ENCODE results near the gene TULP3.

TULP3 gene

DNA sequence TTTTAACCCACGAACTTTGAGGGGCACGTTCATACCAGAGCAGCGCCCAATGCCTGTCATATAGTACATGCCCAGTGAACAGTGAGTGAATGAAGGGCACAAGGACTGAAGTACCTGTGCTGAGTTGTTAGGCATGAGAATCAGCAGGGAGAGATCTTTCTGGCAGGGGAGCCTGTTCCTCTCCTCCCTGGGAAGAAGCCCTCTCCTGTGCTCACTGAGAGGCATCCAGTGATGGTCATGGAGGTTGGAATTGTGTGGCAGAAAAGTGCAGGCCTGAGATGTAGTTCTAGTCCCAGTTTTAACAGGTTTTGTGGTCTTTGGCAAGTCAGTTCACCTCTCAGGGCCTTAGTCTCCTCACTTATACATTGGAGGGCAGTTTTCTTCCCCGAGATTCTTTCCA lies 89.1 kb downstream of the TULP3 start:
- Histone ChIP-seq H3K27me3 (replicated peaks; ENCODE audit: control insufficient read depth, insufficient read depth, low read length, poor library complexity, severe bottlenecking) (no peaks in the 10 kb centered on the region), H3K4me1 (ENCODE audit: control insufficient read depth, insufficient read depth, low read length, poor library complexity, severe bottlenecking) (no peaks in the 10 kb centered on the region), H3K27ac (ENCODE audit: insufficient read depth, low read length, poor library complexity, severe bottlenecking) (no peak overlapping the region), H3K36me3 (ENCODE audit: control insufficient read depth, insufficient read depth, low read length) (no peaks in the 10 kb centered on the region), H3K4me3 (ENCODE audit: insufficient read depth, low read depth, low read length, poor library complexity, severe bottlenecking) (no peak overlapping the region), H3K9me3 (ENCODE audit: control insufficient read depth, low read length) (no peaks in the 10 kb centered on the region)
- DNase-seq, result no peak

DNA sequence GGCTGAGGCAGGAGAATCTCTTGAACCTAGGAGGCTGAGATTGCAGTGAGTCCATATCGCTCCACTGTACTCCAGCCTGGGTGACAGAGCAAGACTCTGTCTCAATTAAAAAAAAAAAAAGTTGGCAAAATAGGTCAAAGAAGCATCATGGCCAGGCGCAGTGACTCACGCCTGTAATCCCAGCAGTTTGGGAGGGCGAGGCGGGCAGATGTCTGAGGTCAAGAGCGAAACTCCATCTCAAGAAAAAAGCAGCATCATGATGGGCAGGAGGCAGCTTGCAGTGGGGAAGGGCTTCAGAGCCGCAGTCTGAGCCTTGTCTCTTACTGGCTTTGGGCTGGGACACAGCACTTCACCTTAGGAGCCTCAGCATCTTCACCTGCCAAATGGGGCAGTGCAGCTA lies 89.9 kb downstream of the TULP3 start:
- H3K27me3 ChIP-seq (replicated peaks; ENCODE audit: control insufficient read depth, insufficient read depth, low read length, poor library complexity, severe bottlenecking), result no peaks in the 10 kb centered on the region
- no peak overlapping the region for H3K4me3 ChIP-seq (ENCODE audit: insufficient read depth, low read depth, low read length, poor library complexity, severe bottlenecking)
- H3K9me3 ChIP-seq (ENCODE audit: control insufficient read depth, low read length), result no peaks in the 10 kb centered on the region
- no peaks in the 10 kb centered on the region for H3K36me3 ChIP-seq (ENCODE audit: control insufficient read depth, insufficient read depth, low read length)
- no peak for DNase-seq
- H3K27ac ChIP-seq (ENCODE audit: insufficient read depth, low read length, poor library complexity, severe bottlenecking), result no peak overlapping the region
- no peaks in the 10 kb centered on the region for H3K4me1 ChIP-seq (ENCODE audit: control insufficient read depth, insufficient read depth, low read length, poor library complexity, severe bottlenecking)

DNA sequence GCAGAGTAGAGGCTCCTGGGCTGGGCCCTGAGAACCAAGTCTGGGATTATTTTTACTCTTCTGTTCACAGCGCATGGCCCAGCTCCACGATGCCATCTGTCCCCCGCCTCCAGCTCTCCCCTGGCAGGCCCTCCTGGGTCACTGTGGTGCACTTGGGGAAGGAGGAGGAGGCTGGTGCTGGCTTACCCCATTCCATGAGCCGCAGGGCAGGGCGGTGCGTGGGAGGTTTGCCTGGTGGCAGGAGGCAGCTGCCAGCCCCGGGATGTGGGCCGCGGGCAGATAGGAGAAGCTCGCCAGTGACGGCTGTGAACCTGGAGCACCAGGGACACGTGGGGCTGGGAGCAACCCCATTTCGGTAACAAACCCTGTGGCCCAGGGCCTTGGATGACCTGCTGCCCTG lies 91.7 kb downstream of the TULP3 start:
- no peaks in the 10 kb centered on the region for H3K9me3 ChIP-seq (ENCODE audit: control insufficient read depth, low read length)
- H3K4me1 ChIP-seq (ENCODE audit: control insufficient read depth, insufficient read depth, low read length, poor library complexity, severe bottlenecking), result no peaks in the 10 kb centered on the region
- H3K27me3 ChIP-seq (replicated peaks; ENCODE audit: control insufficient read depth, insufficient read depth, low read length, poor library complexity, severe bottlenecking), result no peaks in the 10 kb centered on the region
- no peak for DNase-seq
- no peaks in the 10 kb centered on the region for H3K36me3 ChIP-seq (ENCODE audit: control insufficient read depth, insufficient read depth, low read length)
- no peak overlapping the region for H3K27ac ChIP-seq (ENCODE audit: insufficient read depth, low read length, poor library complexity, severe bottlenecking)
- H3K4me3 ChIP-seq (ENCODE audit: insufficient read depth, low read depth, low read length, poor library complexity, severe bottlenecking), result no peak overlapping the region

DNA sequence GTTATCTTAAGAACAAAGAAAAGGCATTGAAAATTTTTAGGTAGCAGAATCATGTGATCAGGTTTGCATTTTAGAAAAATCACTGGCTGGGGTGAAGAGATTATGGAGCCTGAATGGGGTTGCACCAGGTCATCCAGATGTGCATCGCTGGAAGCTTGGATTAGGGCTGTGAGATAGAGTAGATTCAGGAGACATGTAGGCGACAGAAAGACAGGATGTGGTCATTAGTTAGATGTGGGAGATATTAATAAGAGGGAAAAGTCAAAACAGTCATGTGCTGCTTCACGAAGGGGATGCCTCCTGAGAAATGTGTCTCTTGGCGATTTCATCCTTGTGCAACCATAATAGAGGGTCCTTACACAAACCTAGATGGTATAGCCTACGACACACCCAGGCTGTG lies 93.6 kb downstream of the TULP3 start:
- H3K4me1 ChIP-seq (ENCODE audit: control insufficient read depth, insufficient read depth, low read length, poor library complexity, severe bottlenecking), result no peaks in the 10 kb centered on the region
- DNase-seq, result no peak
- H3K4me3 ChIP-seq (ENCODE audit: insufficient read depth, low read depth, low read length, poor library complexity, severe bottlenecking), result no peak overlapping the region
- no peak overlapping the region for H3K27ac ChIP-seq (ENCODE audit: insufficient read depth, low read length, poor library complexity, severe bottlenecking)
- no peaks in the 10 kb centered on the region for H3K36me3 ChIP-seq (ENCODE audit: control insufficient read depth, insufficient read depth, low read length)
- H3K27me3 ChIP-seq (replicated peaks; ENCODE audit: control insufficient read depth, insufficient read depth, low read length, poor library complexity, severe bottlenecking), result no peaks in the 10 kb centered on the region
- H3K9me3 ChIP-seq (ENCODE audit: control insufficient read depth, low read length), result no peaks in the 10 kb centered on the region

DNA sequence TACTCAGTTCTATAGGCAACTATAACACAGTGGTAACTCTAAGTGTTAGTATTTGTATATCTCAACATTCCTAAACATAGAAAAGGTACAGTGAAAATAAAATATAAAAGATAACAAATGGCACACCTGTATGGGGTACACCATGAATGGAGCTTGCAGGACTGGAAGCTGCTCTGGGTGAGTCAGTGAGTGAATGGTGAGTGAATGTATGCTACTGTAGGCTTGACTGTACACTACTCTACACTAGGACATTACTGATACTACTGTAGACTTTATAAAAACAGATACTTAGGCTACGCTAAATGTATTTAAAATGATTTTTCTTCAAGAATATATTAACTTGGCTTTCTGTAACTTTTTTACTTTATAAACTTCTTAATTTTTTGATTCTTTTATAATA lies 94.0 kb downstream of the TULP3 start:
- H3K27ac ChIP-seq (ENCODE audit: insufficient read depth, low read length, poor library complexity, severe bottlenecking), result no peak overlapping the region
- H3K4me1 ChIP-seq (ENCODE audit: control insufficient read depth, insufficient read depth, low read length, poor library complexity, severe bottlenecking), result no peaks in the 10 kb centered on the region
- H3K9me3 ChIP-seq (ENCODE audit: control insufficient read depth, low read length), result no peaks in the 10 kb centered on the region
- H3K4me3 ChIP-seq (ENCODE audit: insufficient read depth, low read depth, low read length, poor library complexity, severe bottlenecking), result no peak overlapping the region
- H3K27me3 ChIP-seq (replicated peaks; ENCODE audit: control insufficient read depth, insufficient read depth, low read length, poor library complexity, severe bottlenecking), result no peaks in the 10 kb centered on the region
- no peaks in the 10 kb centered on the region for H3K36me3 ChIP-seq (ENCODE audit: control insufficient read depth, insufficient read depth, low read length)
- DNase-seq, result no peak

DNA sequence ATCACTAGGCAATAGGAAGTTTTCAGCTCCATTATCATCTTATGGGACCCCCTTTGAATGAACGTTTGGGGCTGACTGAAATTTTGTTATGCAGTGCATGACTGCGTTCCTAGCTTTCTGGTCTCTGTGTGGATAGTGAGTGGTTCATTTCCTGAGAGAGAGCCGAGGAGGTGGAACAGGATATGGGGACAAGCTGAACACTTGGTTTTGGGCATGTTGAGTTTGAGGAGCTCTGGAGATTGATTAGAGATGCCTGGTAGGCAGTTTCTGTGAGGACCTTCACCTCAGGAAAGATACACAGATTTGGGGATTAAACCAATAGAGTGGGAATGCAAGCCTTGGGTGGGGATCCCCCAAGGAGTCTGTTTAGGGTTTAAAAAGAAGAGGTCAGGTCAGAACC lies 96.2 kb downstream of the TULP3 start:
- no peak overlapping the region for H3K27ac ChIP-seq (ENCODE audit: insufficient read depth, low read length, poor library complexity, severe bottlenecking)
- H3K4me3 ChIP-seq (ENCODE audit: insufficient read depth, low read depth, low read length, poor library complexity, severe bottlenecking), result no peak overlapping the region
- no peaks in the 10 kb centered on the region for H3K36me3 ChIP-seq (ENCODE audit: control insufficient read depth, insufficient read depth, low read length)
- no peaks in the 10 kb centered on the region for H3K27me3 ChIP-seq (replicated peaks; ENCODE audit: control insufficient read depth, insufficient read depth, low read length, poor library complexity, severe bottlenecking)
- no peak for DNase-seq
- H3K9me3 ChIP-seq (ENCODE audit: control insufficient read depth, low read length), result no peaks in the 10 kb centered on the region
- H3K4me1 ChIP-seq (ENCODE audit: control insufficient read depth, insufficient read depth, low read length, poor library complexity, severe bottlenecking), result no peaks in the 10 kb centered on the region

DNA sequence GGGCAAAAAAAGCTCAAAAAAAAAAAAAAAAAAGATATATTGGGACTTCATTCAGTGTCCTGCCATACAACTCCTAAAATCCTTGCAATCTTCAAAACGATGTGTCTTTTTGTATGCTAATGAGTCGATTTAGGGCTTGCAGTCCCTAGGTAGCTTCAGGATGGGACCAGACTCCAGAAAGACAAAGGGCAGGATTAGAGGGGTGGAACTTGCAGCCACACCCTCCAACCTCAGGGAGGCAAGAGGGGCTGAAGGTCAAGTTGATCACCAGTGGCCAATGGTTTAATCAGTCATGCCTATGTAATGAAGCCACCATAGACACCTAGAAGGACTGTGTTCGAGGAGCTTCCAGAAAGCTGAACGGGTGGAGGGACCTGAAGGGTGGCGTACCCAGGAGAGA lies 97.8 kb downstream of the TULP3 start:
- H3K9me3 ChIP-seq (ENCODE audit: control insufficient read depth, low read length), result no peaks in the 10 kb centered on the region
- no peak overlapping the region for H3K27ac ChIP-seq (ENCODE audit: insufficient read depth, low read length, poor library complexity, severe bottlenecking)
- DNase-seq, result no peak
- H3K4me3 ChIP-seq (ENCODE audit: insufficient read depth, low read depth, low read length, poor library complexity, severe bottlenecking), result no peak overlapping the region
- no peaks in the 10 kb centered on the region for H3K36me3 ChIP-seq (ENCODE audit: control insufficient read depth, insufficient read depth, low read length)
- no peaks in the 10 kb centered on the region for H3K27me3 ChIP-seq (replicated peaks; ENCODE audit: control insufficient read depth, insufficient read depth, low read length, poor library complexity, severe bottlenecking)
- no peaks in the 10 kb centered on the region for H3K4me1 ChIP-seq (ENCODE audit: control insufficient read depth, insufficient read depth, low read length, poor library complexity, severe bottlenecking)

Data from effector memory CD4-positive, alpha-beta T cell (primary cell).